ENCODE data around the gene SPSB1.

SPSB1 gene

GRCh38 chr1:9328201-9328600, 35.5 kb downstream of the SPSB1 start:
- H3K27me3 ChIP-seq (ENCODE audit: insufficient read depth, poor library complexity, severe bottlenecking) = no peaks in the 10 kb centered on the region
- no peak for TF ChIP-seq SPI1 (IDR thresholded peaks at IDR 0.05; ENCODE audit: borderline replicate concordance, low read depth)
- TF ChIP-seq REST (IDR thresholded peaks at IDR 0.05; ENCODE audit: insufficient replicate concordance, low read depth) = no peak
- no peak for TF ChIP-seq GABPA (IDR thresholded peaks at IDR 0.05; ENCODE audit: low read depth)
- H3K4me3 ChIP-seq (replicated peaks; ENCODE audit: insufficient read depth, low read length) = no peak overlapping the region
- H3K27ac ChIP-seq (replicated peaks) = no peak overlapping the region
- no peak for DNase-seq (ENCODE audit: low read depth in 1 of 2, low spot score in 1 of 2)

GRCh38 chr1:9328715-9329114, 36.0 kb downstream of the SPSB1 start:
- DNase-seq (ENCODE audit: low read depth in 1 of 2, low spot score in 1 of 2) = no peak
- H3K27ac ChIP-seq (replicated peaks) = no peak overlapping the region
- no peak for TF ChIP-seq CTCF (IDR thresholded peaks at IDR 0.05; ENCODE audit: insufficient read depth, low read length)
- no peak for TF ChIP-seq POLR2AphosphoS5 (IDR thresholded peaks at IDR 0.05; ENCODE audit: low read depth)
- no peak for TF ChIP-seq REST (IDR thresholded peaks at IDR 0.05; ENCODE audit: insufficient replicate concordance, low read depth)
- no peak for TF ChIP-seq SPI1 (IDR thresholded peaks at IDR 0.05; ENCODE audit: borderline replicate concordance, low read depth)
- no peak for TF ChIP-seq GABPA (IDR thresholded peaks at IDR 0.05; ENCODE audit: low read depth)
- no peaks in the 10 kb centered on the region for H3K27me3 ChIP-seq (ENCODE audit: insufficient read depth, poor library complexity, severe bottlenecking)
- no peak overlapping the region for H3K4me3 ChIP-seq (replicated peaks; ENCODE audit: insufficient read depth, low read length)

GRCh38 chr1:9331016-9331415, 38.3 kb downstream of the SPSB1 start:
- no peak overlapping the region for H3K4me3 ChIP-seq (replicated peaks; ENCODE audit: insufficient read depth, low read length)
- H3K27me3 ChIP-seq (ENCODE audit: insufficient read depth, poor library complexity, severe bottlenecking) = no peaks in the 10 kb centered on the region
- TF ChIP-seq SPI1 (IDR thresholded peaks at IDR 0.05; ENCODE audit: borderline replicate concordance, low read depth) = no peak
- TF ChIP-seq CTCF (IDR thresholded peaks at IDR 0.05; ENCODE audit: insufficient read depth, low read length) = no peak
- TF ChIP-seq REST (IDR thresholded peaks at IDR 0.05; ENCODE audit: insufficient replicate concordance, low read depth) = no peak
- TF ChIP-seq POLR2AphosphoS5 (IDR thresholded peaks at IDR 0.05; ENCODE audit: low read depth) = no peak
- no peak for TF ChIP-seq GABPA (IDR thresholded peaks at IDR 0.05; ENCODE audit: low read depth)
- H3K27ac ChIP-seq (replicated peaks) = no peak overlapping the region
- no peak for DNase-seq (ENCODE audit: low read depth in 1 of 2, low spot score in 1 of 2)

Data from HL-60 (cell line).